Osteocyte (in vitro differentiated cells): Measurements from ENCODE around the gene TXNRD2. TPM values are rescaled to one million over a fixed set of nuclear protein-coding genes. Genes with fewer than 3 reads are reported as not detected.

Source experiments
- DNase-seq: peaks from one replicate; pipeline ENCODE4 v3.0.0; 2021; ENCODE audit warnings: mixed read lengths; ENCODE audit not compliant: unreplicated experiment; ENCODE audit errors: extremely low spot score
- H3K27ac Mint-ChIP-seq: one replicate; pipeline ENCODE4 v1.8.0; 2021; ENCODE audit warnings: mild to moderate bottlenecking, mixed read lengths; ENCODE audit not compliant: unreplicated experiment
- H3K27me3 Mint-ChIP-seq: one replicate; pipeline ENCODE4 v1.8.0; 2021; ENCODE audit warnings: mixed read lengths; ENCODE audit not compliant: unreplicated experiment
- H3K36me3 Mint-ChIP-seq: one replicate; pipeline ENCODE4 v1.8.0; 2021; ENCODE audit warnings: mixed read lengths; ENCODE audit not compliant: unreplicated experiment
- H3K4me1 Mint-ChIP-seq: one replicate; pipeline ENCODE4 v1.8.0; 2021; ENCODE audit warnings: mixed read lengths; ENCODE audit not compliant: unreplicated experiment
- H3K4me3 Mint-ChIP-seq: one replicate; pipeline ENCODE4 v1.8.0; 2021; ENCODE audit warnings: mild to moderate bottlenecking, moderate library complexity, mixed read lengths; ENCODE audit not compliant: unreplicated experiment
- H3K9me3 Mint-ChIP-seq: one replicate; pipeline ENCODE4 v1.8.0; 2021; ENCODE audit warnings: mixed read lengths; ENCODE audit not compliant: unreplicated experiment
- CTCF ChIP-seq: fragments of 200-600 bp; sonication (generic); IDR thresholded peaks from 2 replicates; pipeline ENCODE4 v1.5.0; 2021; ENCODE audit warnings: antibody characterized with exemption, mild to moderate bottlenecking, moderate library complexity
- total RNA-seq: library from RNA; stranded (reverse); gene quantifications from 2 replicates; pipeline ENCODE4 v1.2.1, GENCODE V29; 2021

TXNRD2 gene
- total RNA-seq, 1 donor from 2014 or later: 12.6 TPM

- Mint-ChIP-seq H3K27ac (peak overlapping the region; percentile 75), H3K4me1 (peaks cover 53% of the 10 kb centered on the region), H3K9me3 (no peaks in the 10 kb centered on the region), H3K36me3 (no peaks in the 10 kb centered on the region), H3K27me3 (no peaks in the 10 kb centered on the region), H3K4me3 (no peak overlapping the region)
- DNase-seq: no peak
- no peak for TF ChIP-seq CTCF
These were observed 37.3 kb downstream of the TXNRD2 start for GRCh38 chr22:19904174-19904856.

DNA sequence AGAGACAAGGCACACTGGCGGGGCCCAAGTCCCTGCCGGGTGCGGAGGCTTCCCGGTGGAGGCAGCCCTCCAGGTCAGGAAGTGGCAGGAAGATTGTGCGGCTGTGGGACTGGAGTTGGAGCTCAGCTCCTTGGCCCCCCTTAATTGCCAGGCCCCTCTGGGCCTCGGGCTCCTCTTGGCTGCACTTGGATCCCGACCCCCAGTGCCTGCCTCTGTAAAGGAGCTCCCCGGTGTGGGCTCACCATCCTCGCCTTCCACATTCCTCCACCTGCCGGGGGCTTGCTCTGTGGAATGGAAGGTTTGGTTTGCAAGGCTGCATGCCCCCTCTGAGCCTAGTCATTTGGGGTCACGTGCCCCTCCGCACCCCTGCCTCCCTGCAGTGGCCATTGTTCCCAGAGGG, 38.1 kb downstream of the TXNRD2 start:
- Mint-ChIP-seq H3K36me3 (no peaks in the 10 kb centered on the region), H3K27me3 (no peaks in the 10 kb centered on the region), H3K4me3 (no peak overlapping the region), H3K9me3 (no peaks in the 10 kb centered on the region), H3K27ac (peak overlapping the region; percentile 69), H3K4me1 (peaks cover 53% of the 10 kb centered on the region)
- DNase-seq: no peak
- no peak for TF ChIP-seq CTCF

DNA sequence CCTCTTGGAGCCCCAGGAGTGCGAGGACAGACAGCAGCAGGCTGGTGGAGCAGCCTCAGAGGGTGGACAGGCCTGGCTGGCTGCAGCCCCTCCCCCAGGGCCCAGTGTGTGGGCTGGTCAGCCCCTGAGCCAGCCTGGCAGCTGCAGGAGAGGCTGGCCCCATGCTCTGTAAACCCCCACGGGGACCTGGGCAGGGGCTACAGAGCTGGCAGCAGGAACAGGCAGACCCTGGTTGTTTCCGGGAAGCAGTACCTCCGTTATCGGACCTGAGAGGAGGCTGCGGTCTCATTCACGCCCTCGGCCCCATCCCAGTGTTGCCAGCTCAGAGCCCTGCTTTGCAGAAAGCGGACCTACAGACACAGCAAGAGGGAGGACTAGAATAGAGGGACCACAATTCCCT, 38.6 kb downstream of the TXNRD2 start:
- DNase-seq: peak; percentile 86
- Mint-ChIP-seq H3K27ac (peak overlapping the region; percentile 69), H3K36me3 (no peaks in the 10 kb centered on the region), H3K9me3 (no peaks in the 10 kb centered on the region), H3K4me3 (peak overlapping the region; percentile 14), H3K27me3 (no peaks in the 10 kb centered on the region), H3K4me1 (peaks cover 53% of the 10 kb centered on the region)
- TF ChIP-seq CTCF: no peak

DNA sequence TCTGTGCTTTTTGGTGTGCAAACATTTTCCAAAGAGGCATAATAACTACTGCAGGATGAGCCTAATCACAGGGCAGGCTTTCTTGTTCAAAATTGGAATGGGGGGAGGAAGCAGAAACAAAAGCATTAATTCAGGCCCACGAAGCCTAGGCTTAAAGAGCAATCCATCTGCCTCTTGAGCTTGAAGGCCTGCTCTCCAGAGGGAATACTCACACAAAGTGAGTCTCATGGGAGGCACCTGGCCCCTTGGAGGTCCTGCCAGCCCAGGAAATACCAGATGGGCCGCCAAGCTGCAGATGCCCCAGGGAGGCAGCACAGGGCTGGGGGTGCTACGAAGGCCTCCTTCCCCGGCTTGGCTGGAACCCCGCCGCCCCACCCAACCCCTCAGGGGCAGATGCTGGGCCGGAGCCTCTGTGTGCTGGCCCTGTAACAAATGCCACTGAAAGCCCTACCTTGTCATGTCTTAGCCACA, 39.3 kb downstream of the TXNRD2 start:
- no peaks in the 10 kb centered on the region for H3K36me3 Mint-ChIP-seq
- TF ChIP-seq CTCF: no peak
- H3K27ac Mint-ChIP-seq: peak overlapping the region; percentile 69
- H3K4me1 Mint-ChIP-seq: peaks cover 53% of the 10 kb centered on the region
- no peaks in the 10 kb centered on the region for H3K9me3 Mint-ChIP-seq
- no peak for DNase-seq
- no peak overlapping the region for H3K4me3 Mint-ChIP-seq
- no peaks in the 10 kb centered on the region for H3K27me3 Mint-ChIP-seq

DNA sequence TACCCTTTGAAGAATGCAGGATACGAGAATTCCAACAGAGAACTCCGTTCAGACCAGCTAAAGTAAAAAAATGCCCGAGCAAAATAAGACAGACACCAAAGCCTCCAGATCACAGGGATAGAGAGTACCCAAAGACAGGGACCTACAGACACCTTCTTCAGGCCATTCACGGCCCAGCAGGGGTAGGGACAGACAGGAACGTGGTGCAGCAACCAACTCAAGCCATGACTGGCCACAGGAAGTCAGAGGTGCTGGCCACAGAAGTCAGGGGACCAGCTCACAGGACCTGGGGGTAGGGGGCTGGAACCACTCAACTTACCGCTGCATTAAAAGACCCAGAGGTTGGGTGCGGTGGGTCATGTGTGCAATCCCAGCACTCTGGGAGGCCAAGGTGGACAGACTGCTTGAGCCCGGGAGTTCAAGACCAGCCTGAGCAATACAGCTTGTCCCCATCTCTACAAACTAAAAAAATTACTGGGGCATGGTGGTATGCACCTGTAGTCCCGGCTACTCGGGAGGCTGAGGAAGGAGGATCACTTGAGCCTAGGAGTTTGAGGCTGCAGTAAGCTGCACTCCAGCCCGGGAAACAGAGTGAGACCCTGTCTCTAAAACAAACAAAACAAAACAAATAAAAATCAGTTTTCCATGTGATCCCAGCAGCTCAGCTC, 39.9 kb downstream of the TXNRD2 start:
- no peaks in the 10 kb centered on the region for H3K9me3 Mint-ChIP-seq

More for the DNA sequence above, 39.9 kb downstream of the TXNRD2 start:
- peaks cover 53% of the 10 kb centered on the region for H3K4me1 Mint-ChIP-seq
- no peaks in the 10 kb centered on the region for H3K27me3 Mint-ChIP-seq
- H3K27ac Mint-ChIP-seq: peak overlapping the region; percentile 69
- no peaks in the 10 kb centered on the region for H3K36me3 Mint-ChIP-seq
- no peak for DNase-seq
- no peak for TF ChIP-seq CTCF
- no peak overlapping the region for H3K4me3 Mint-ChIP-seq
